MCF 10A (cell line): ENCODE measurements around the gene TBCD. TPM values are rescaled to one million over a fixed set of nuclear protein-coding genes. Genes with fewer than 3 reads are reported as not detected.

Source experiments
- BruUV-seq: library from RNA; stranded (reverse); fragments of 400-500 nt; replicated peaks from 2 replicates; lab custom pipeline; 2021; lab: Mats Ljungman, UMichigan
- CTCF ChIA-PET: fragments of 300-600 bp; sonication (Branson Sonifier 250); formaldehyde crosslinking; extraction: SDS; loops from one replicate; lab custom pipeline; 2021; ENCODE audit warnings: antibody characterized with exemption, inconsistent platforms; lab: Yijun Ruan, JAX
- POLR2A ChIA-PET: fragments of 300-600, 350-650 bp; sonication (Branson Sonifier 250); formaldehyde crosslinking; extraction: SDS; loops from one replicate; lab custom pipeline; 2020; ENCODE audit warnings: antibody characterized with exemption, inconsistent platforms; lab: Yijun Ruan, JAX
- DNase-seq: peaks from one replicate; pipeline ENCODE4 v3.0.0-alpha.2; 2018; ENCODE audit not compliant: unreplicated experiment
- H3K27ac Mint-ChIP-seq: one replicate; pipeline ENCODE4 v1.8.0; 2022; ENCODE audit warnings: mild to moderate bottlenecking, low read depth, mixed read lengths; ENCODE audit not compliant: unreplicated experiment
- H3K27me3 Mint-ChIP-seq: one replicate; pipeline ENCODE4 v1.8.0; 2022; ENCODE audit warnings: mixed read lengths; ENCODE audit not compliant: insufficient read depth, unreplicated experiment
- H3K36me3 Mint-ChIP-seq: one replicate; pipeline ENCODE4 v1.8.0; 2022; ENCODE audit warnings: mild to moderate bottlenecking, moderate library complexity, mixed read lengths; ENCODE audit not compliant: insufficient read depth, unreplicated experiment
- H3K4me1 Mint-ChIP-seq: one replicate; pipeline ENCODE4 v1.8.0; 2022; ENCODE audit warnings: mixed read lengths; ENCODE audit not compliant: insufficient read depth, unreplicated experiment
- H3K4me3 Mint-ChIP-seq: one replicate; pipeline ENCODE4 v1.8.0; 2022; ENCODE audit warnings: mild to moderate bottlenecking, moderate library complexity, mixed read lengths; ENCODE audit not compliant: unreplicated experiment
- H3K9me3 Mint-ChIP-seq: one replicate; pipeline ENCODE4 v1.8.0; 2022; ENCODE audit warnings: mixed read lengths; ENCODE audit not compliant: unreplicated experiment
- CTCF ChIP-seq: fragments of 200-600 bp; IDR thresholded peaks from one replicate; pipeline ENCODE4 v1.8.0; 2022; ENCODE audit warnings: antibody characterized with exemption, mild to moderate bottlenecking; ENCODE audit not compliant: unreplicated experiment
- intact Hi-C: fragments of 100-400 bp; cut with micrococcal nuclease; formaldehyde crosslinking; loops from 2 replicates; pipeline ENCODE4 v1.14.1; 2022
- total RNA-seq: library from RNA; stranded (reverse); gene quantifications from 2 replicates; pipeline ENCODE4 v1.2.3, GENCODE V29; 2022

TBCD gene
- total RNA-seq, 1 experiment from 2014 or later = 76.2 TPM

DNA sequence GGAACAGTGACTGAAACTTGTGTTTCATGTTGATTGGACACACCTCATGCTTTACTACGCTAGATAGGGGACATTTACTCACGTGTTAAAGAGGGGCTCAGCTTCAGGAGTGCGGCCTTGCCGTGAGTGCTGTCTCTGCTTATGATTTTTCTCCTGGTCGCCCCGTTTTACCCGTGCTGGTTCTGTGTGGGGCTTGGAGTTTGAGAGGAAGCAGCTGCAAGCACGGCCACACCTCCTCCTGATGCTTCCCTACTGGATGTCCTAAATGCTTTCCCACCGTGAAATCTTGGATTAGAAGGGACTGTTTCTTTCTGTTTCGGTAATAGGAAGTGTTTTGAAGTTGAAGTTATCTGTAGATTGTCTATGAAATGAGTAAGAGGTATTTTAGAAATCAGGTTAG lies 141.9 kb downstream of the TBCD start:
- Mint-ChIP-seq H3K4me3 (no peak overlapping the region), H3K36me3 (peaks cover 29% of the 10 kb centered on the region), H3K27ac (no peak overlapping the region), H3K27me3 (no peaks in the 10 kb centered on the region), H3K9me3 (no peaks in the 10 kb centered on the region), H3K4me1 (no peaks in the 10 kb centered on the region)
- CTCF ChIA-PET = interaction anchor here (0.6 kb wide), 1 partner anchor 139 kb away, joined by 3 read pairs; no protein-coding TSS in a partner anchor
- TF ChIP-seq CTCF = no peak
- POLR2A ChIA-PET = interaction anchor here (0.6 kb wide), 1 partner anchor 10 kb away, joined by 3 read pairs; no protein-coding TSS in a partner anchor
- BruUV-seq = no TSS peak
- intact Hi-C loops = no loop called here
- no peak for DNase-seq

- no peak for DNase-seq
- no TSS peak for BruUV-seq
- intact Hi-C loops = no loop called here
- H3K27ac Mint-ChIP-seq = no peak overlapping the region
- POLR2A ChIA-PET = interaction anchor here (1.3 kb wide), 1 partner anchor 19 kb away, joined by 6 read pairs; no protein-coding TSS in a partner anchor
- H3K4me3 Mint-ChIP-seq = no peak overlapping the region
- CTCF ChIA-PET = interaction anchor here (0.6 kb wide), 1 partner anchor 139 kb away, joined by 3 read pairs; no protein-coding TSS in a partner anchor
- no peaks in the 10 kb centered on the region for H3K9me3 Mint-ChIP-seq
- peaks cover 29% of the 10 kb centered on the region for H3K36me3 Mint-ChIP-seq
- TF ChIP-seq CTCF = no peak
- H3K4me1 Mint-ChIP-seq = no peaks in the 10 kb centered on the region
- H3K27me3 Mint-ChIP-seq = no peaks in the 10 kb centered on the region
These were observed 142.5 kb downstream of the TBCD start for GRCh38 chr17:82894389-82894788.

- Mint-ChIP-seq H3K27me3 (no peaks in the 10 kb centered on the region), H3K27ac (no peak overlapping the region), H3K4me1 (no peaks in the 10 kb centered on the region), H3K4me3 (no peak overlapping the region), H3K36me3 (peaks cover 29% of the 10 kb centered on the region), H3K9me3 (no peaks in the 10 kb centered on the region)
- ChIA-PET POLR2A (interaction anchor here (1.3 kb wide), 1 partner anchor 20 kb away, joined by 6 read pairs; no protein-coding TSS in a partner anchor), CTCF (interaction anchor here (0.7 kb wide), 1 partner anchor 54 kb away, joined by 3 read pairs; no protein-coding TSS in a partner anchor)
- no peak for DNase-seq
- no peak for TF ChIP-seq CTCF
- BruUV-seq = no TSS peak
- intact Hi-C loops = no loop called here
These were observed 143.2 kb downstream of the TBCD start for GRCh38 chr17:82895087-82895486.

GRCh38 chr17:82896071-82897000 lies 144.5 kb downstream of the TBCD start:
- Mint-ChIP-seq H3K4me3 (no peak overlapping the region), H3K27ac (no peak overlapping the region), H3K4me1 (no peaks in the 10 kb centered on the region), H3K27me3 (no peaks in the 10 kb centered on the region), H3K9me3 (no peaks in the 10 kb centered on the region), H3K36me3 (peaks cover 28% of the 10 kb centered on the region)
- BruUV-seq = no TSS peak
- ChIA-PET POLR2A (interaction anchor here (1.3 kb wide), 1 partner anchor 60 kb away, joined by 4 read pairs; no protein-coding TSS in a partner anchor), CTCF (interaction anchor here (0.7 kb wide), 1 partner anchor 56 kb away, joined by 3 read pairs; no protein-coding TSS in a partner anchor)
- intact Hi-C loops = no loop called here
- no peak for TF ChIP-seq CTCF
- no peak for DNase-seq
